Heart left ventricle (tissue), 16 donors: ENCODE measurements around the gene INPP5D. TPM values are rescaled to one million over a fixed set of nuclear protein-coding genes. Genes with fewer than 3 reads are reported as not detected.

Experiments used
- ATAC-seq, 4 donors: fragments of 200-7000 bp; cut with Tn5 transposase; one replicate each; pipeline ENCODE4 v1.9.1; 2020 to 2022; ENCODE audit warnings: moderate library complexity in 4 of 4, mild to moderate bottlenecking in 3 of 4, moderate number of reproducible peaks in 1 of 4
- DNase-seq, 5 donors: peaks; one replicate each; pipeline ENCODE4 v3.0.0-alpha.2; 2020
- H3K27ac ChIP-seq, 12 donors: fragments of 200-600 bp; sonication (generic) in 4 of 12; one replicate each; pipeline versions ENCODE4 v1.5.0 to v1.8.0; 2016 to 2022; ENCODE audit warnings: mild to moderate bottlenecking in 2 of 12
- H3K27me3 ChIP-seq, 9 donors: fragments of 200-600 bp; sonication (generic) in 2 of 9; one replicate each; pipeline versions ENCODE4 v1.5.1 to v1.8.0; 2016 to 2022; ENCODE audit warnings: mild to moderate bottlenecking in 3 of 9
- H3K36me3 ChIP-seq, 9 donors: fragments of 200-600 bp; sonication (generic) in 2 of 9; one replicate each; pipeline versions ENCODE4 v1.5.0 to v1.8.0; 2018 to 2022; ENCODE audit warnings: mild to moderate bottlenecking in 2 of 9
- H3K4me1 ChIP-seq, 12 donors: fragments of 200-600 bp; sonication (generic) in 4 of 12; one replicate each; pipeline versions ENCODE4 v1.5.0 to v1.8.0; 2016 to 2022; ENCODE audit warnings: mild to moderate bottlenecking in 3 of 12
- H3K4me3 ChIP-seq, 12 donors: fragments of 200-600 bp; sonication (generic) in 4 of 12; one replicate each; pipeline versions ENCODE4 v1.5.0 to v1.8.0; 2017 to 2022; ENCODE audit warnings: mild to moderate bottlenecking in 9 of 12, moderate library complexity in 4 of 12
- H3K9me3 ChIP-seq, 12 donors: fragments of 200-600 bp; sonication (generic) in 4 of 12; one replicate each; pipeline versions ENCODE4 v1.5.0 to v1.8.0; 2016 to 2022; ENCODE audit warnings: mild to moderate bottlenecking in 1 of 12
- POLR2A ChIP-seq, 2 donors: fragments of 450-650 bp; IDR thresholded peaks; one replicate each; pipeline ENCODE4 v1.6.1; 2017; ENCODE audit warnings: antibody characterized with exemption in 2 of 2, mild to moderate bottlenecking in 2 of 2, moderate library complexity in 2 of 2
- WGBS, 4 donors: extraction: QIAGEN DNeasy Blood & Tissue Kit in 2 of 4; methylation state at CpG; one replicate each; pipeline versions ENCODE4 v1.1.5 to v1.1.7; 2013 to 2018; 5-methylcytosine and 5-hydroxymethylcytosine counted together
- intact Hi-C, 10 donors: fragments of 100-400 bp; cut with DNase I; formaldehyde crosslinking; loops; one replicate each; pipeline versions ENCODE4 v1.11.1 to v1.14.2; 2022
- polyA plus RNA-seq, 2 donors: library from polyadenylated mRNA; stranded (reverse); fragments of 200-250 nt; gene quantifications; one replicate each; pipeline ENCODE4 v1.2.3, GENCODE V29; 2013
- total RNA-seq, 9 donors: library from RNA; depleted of rRNA in 2 of 9; stranded (reverse); fragments of >200 nt in 2 of 9; fragmentation: NEBNext Ultra II Directional in 3 of 9; extraction: Animal tissue kit (Norgen Biotek cat#: 25700) in 3 of 9; gene quantifications; one replicate each; pipeline versions ENCODE4 v1.1.0 to v1.2.4, GENCODE V29; 2016 to 2023
- TF ChIP-seq, protein P1 (sequence below), 12 donors: fragments of 200-600 bp; sonication (generic) in 4 of 12; IDR thresholded peaks; one replicate each; pipeline versions ENCODE4 v1.5.0 to v1.8.0; 2018 to 2022; ENCODE audit warnings: antibody characterized with exemption in 12 of 12, mild to moderate bottlenecking in 5 of 12
- donor health status: ischemic (EF 13 %, LVEDD 7.1; RV severe dilation, severe dysfunction).
- donor health status: healthy with polysubstance abuse.
- donor health status: DM: no; HTN: yes; CAD: no.
- donor health status: DM: no; HTN: no; CAD: no.
- donor health status: ischemic (EF 25% LVEDD 6.9; RV normal size, moderate dysfunction).
- donor health status: ischemic (EF 25% LVEDD 5.7; RV mildly dilated, moderate dysfunction).
- donor health status: healthy.
- donor health status: DM: yes; HTN: yes; CAD: no.
- donor health status: ischemic (EF 35%, LVEDD 5.7; RV mildly dilated, moderate dysfunction).
- donor health status: nonischemic (EF 11% LVEDD 7.7; RV severe dilation, severe dysfunction).
- donor health status: DM: yes; HTN: yes; CAD: no.
- donor health status: PGD.
- donor health status: ischemic (EF 29% LVEDD 5.4; RV normal size, mild dysfunction).
- donor health status: nonischemic (EF 23%, LVEDD 6.1; RV moderate dilation, normal function).

The INPP5D gene
- total and polyA plus RNA-seq, 11 donors = 2.8 to 29.1 (median 4.9) TPM

- no peak for TF ChIP-seq POLR2A (IDR thresholded peaks at IDR 0.05)
- TF ChIP-seq, protein P1, sequence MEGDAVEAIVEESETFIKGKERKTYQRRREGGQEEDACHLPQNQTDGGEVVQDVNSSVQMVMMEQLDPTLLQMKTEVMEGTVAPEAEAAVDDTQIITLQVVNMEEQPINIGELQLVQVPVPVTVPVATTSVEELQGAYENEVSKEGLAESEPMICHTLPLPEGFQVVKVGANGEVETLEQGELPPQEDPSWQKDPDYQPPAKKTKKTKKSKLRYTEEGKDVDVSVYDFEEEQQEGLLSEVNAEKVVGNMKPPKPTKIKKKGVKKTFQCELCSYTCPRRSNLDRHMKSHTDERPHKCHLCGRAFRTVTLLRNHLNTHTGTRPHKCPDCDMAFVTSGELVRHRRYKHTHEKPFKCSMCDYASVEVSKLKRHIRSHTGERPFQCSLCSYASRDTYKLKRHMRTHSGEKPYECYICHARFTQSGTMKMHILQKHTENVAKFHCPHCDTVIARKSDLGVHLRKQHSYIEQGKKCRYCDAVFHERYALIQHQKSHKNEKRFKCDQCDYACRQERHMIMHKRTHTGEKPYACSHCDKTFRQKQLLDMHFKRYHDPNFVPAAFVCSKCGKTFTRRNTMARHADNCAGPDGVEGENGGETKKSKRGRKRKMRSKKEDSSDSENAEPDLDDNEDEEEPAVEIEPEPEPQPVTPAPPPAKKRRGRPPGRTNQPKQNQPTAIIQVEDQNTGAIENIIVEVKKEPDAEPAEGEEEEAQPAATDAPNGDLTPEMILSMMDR (IDR thresholded peaks at IDR 0.05) = no peak
- H3K27ac ChIP-seq = peak overlapping the region in 1 of 12 donors; percentile 72
- H3K4me3 ChIP-seq = no peak overlapping the region
- ATAC-seq = peak in 1 of 4 donors; percentile 32
- H3K4me1 ChIP-seq = peaks cover 0 to 49% (median 0%) of the 10 kb centered on the region in 12 donors
- DNase-seq = no peak
- WGBS, 4 donors = 69 to 76% (median 70%) methylated on average over 4 of the region's 4 CpGs
- H3K9me3 ChIP-seq = no peaks in the 10 kb centered on the region
- no peaks in the 10 kb centered on the region for H3K27me3 ChIP-seq
- no peaks in the 10 kb centered on the region for H3K36me3 ChIP-seq
- intact Hi-C loops = loop anchor here in 1 of 10 donors (10.0 kb wide), 1 partner anchor 129 kb away; no protein-coding TSS in a partner anchor
These were observed 183.2 kb downstream of the INPP5D start for GRCh38 chr2:233243348-233243747.

DNA sequence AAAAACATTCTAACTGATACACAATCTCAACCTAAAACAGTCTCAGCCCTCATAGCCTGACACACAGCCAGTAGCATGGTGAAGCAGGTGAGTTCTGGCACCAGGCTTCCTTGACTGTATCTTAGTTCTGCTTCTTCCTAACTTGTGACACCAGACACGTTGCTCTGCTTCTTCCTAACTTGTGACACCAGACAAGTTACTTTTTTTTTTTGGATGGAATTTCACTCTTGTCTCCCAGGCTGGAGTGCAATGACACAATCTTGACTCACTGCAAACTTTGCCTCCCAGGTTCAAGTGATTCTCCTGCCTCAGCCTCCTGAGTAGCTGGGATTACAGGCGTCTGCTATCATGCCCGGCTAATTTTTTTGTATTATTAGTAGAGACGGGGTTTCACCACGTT is 184.7 kb downstream of the INPP5D start:
- WGBS, 4 donors = 54 to 69% (median 58%) methylated on average over 5 of the region's 5 CpGs

GRCh38 chr2:233245406-233245805 is 185.3 kb downstream of the INPP5D start:
- Histone ChIP-seq H3K4me3 (no peak overlapping the region), H3K36me3 (no peaks in the 10 kb centered on the region), H3K4me1 (peaks cover 0 to 69% (median 0%) of the 10 kb centered on the region in 12 donors), H3K27ac (no peak overlapping the region), H3K9me3 (no peaks in the 10 kb centered on the region), H3K27me3 (no peaks in the 10 kb centered on the region)
- intact Hi-C loops = loop anchor here in 3 of 10 donors (5.0 to 10.0 kb wide), 3 partner anchors 131 to 643 kb away; no protein-coding TSS in a partner anchor
- DNase-seq (no peak), ATAC-seq (no peak)
- no peak for TF ChIP-seq POLR2A (IDR thresholded peaks at IDR 0.05)
- TF ChIP-seq, protein P1 (IDR thresholded peaks at IDR 0.05) = no peak
- 67 to 75% (median 71%) methylated on average over 6 of the region's 6 CpGs for WGBS, 4 donors

More for the DNA sequence above, 184.7 kb downstream of the INPP5D start:
- Histone ChIP-seq H3K36me3 (no peaks in the 10 kb centered on the region), H3K27ac (no peak overlapping the region), H3K9me3 (no peaks in the 10 kb centered on the region), H3K4me3 (no peak overlapping the region), H3K27me3 (no peaks in the 10 kb centered on the region), H3K4me1 (peaks cover 0 to 63% (median 0%) of the 10 kb centered on the region in 12 donors)
- intact Hi-C loops = loop anchor here in 3 of 10 donors (5.0 to 10.0 kb wide), 3 partner anchors 130 to 643 kb away; no protein-coding TSS in a partner anchor
- no peak for TF ChIP-seq POLR2A (IDR thresholded peaks at IDR 0.05)
- TF ChIP-seq, protein P1 (IDR thresholded peaks at IDR 0.05) = no peak
- DNase-seq = no peak
- no peak for ATAC-seq

DNA sequence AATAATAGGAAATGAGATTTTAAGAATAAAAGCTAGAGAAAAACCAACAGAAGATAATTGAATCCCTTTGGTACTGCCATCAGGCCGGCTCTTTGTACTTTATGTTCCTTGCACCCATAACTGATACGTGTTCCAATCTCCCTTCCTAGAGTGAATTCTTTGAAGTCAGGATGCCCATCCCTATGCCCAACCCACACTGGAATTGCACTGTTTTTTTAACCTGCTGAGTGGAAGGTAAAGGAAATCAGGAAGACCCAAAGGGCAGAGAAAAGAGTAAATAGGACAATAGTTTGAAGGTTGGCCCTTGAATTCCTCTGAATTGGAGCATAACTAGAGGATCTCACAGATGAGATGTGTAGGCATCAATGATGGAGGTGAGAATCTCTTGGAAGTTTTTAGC is 187.0 kb downstream of the INPP5D start:
- Histone ChIP-seq H3K27me3 (no peaks in the 10 kb centered on the region), H3K4me1 (peaks cover 0 to 62% (median 0%) of the 10 kb centered on the region in 12 donors), H3K36me3 (no peaks in the 10 kb centered on the region), H3K4me3 (no peak overlapping the region), H3K27ac (peak overlapping the region in 1 of 12 donors; percentile 37), H3K9me3 (no peaks in the 10 kb centered on the region)
- WGBS, 4 donors = 78 to 79% (median 78%) methylated on average over 2 of the region's 2 CpGs
- ATAC-seq (no peak), DNase-seq (no peak)
- intact Hi-C loops = loop anchor here in 3 of 10 donors (5.0 to 10.0 kb wide), 3 partner anchors 132 to 645 kb away; no protein-coding TSS in a partner anchor
- TF ChIP-seq, protein P1 (IDR thresholded peaks at IDR 0.05) = no peak
- TF ChIP-seq POLR2A (IDR thresholded peaks at IDR 0.05) = no peak
